HCT116 (cell line): ENCODE data around the gene DDX41. TPM values are rescaled to one million over a fixed set of nuclear protein-coding genes. Genes with fewer than 3 reads are reported as not detected.

ENCODE experiments used
- ATAC-seq: fragments of 200-7000 bp; cut with Tn5 transposase; 2 replicates; pipeline ENCODE4 v1.9.1; 2020; ENCODE audit warnings: mild to moderate bottlenecking, moderate library complexity
- BruUV-seq: library from RNA; stranded (reverse); fragments of 400-500 nt; replicated peaks from 2 replicates; lab custom pipeline; 2021; lab: Mats Ljungman, UMichigan
- CTCF ChIA-PET: fragments of 300-600 bp; sonication (Branson Sonifier 250); formaldehyde crosslinking; loops from one replicate; lab custom pipeline; 2021; ENCODE audit warnings: antibody characterized with exemption; lab: Charles Lee
- POLR2A ChIA-PET: fragments of 300-600, 350-600 bp; sonication (Branson Sonifier 250); formaldehyde crosslinking; loops from one replicate; lab custom pipeline; 2021; ENCODE audit warnings: antibody characterized with exemption; lab: Charles Lee
- RAD21 ChIA-PET, 2 experiments: fragments of 300-600 bp; sonication (Branson Sonifier 250); formaldehyde crosslinking; loops; one replicate each; lab custom pipeline; 2023; ENCODE audit warnings: low total read pairs in 2 of 2; ENCODE audit not compliant: uncharacterized antibody in 2 of 2, unreplicated experiment in 2 of 2, low non-redundant PET in 1 of 2; lab: Charles Lee
- DNase-seq: peaks from one replicate; pipeline ENCODE4 v3.0.0-alpha.2; 2010; ENCODE audit warnings: low read depth, low spot score
- H2AFZ ChIP-seq: fragments of 200-600 bp; shearing (Covaris generic), sonication (generic); 2 replicates; pipeline ENCODE4 v1.6.1; 2017; ENCODE audit warnings: low read depth, mixed run types, mixed read lengths, antibody characterized with exemption, low read length; ENCODE audit not compliant: poor library complexity, severe bottlenecking
- H3K27ac ChIP-seq: 2 replicates; pipeline ENCODE4 v1.5.1; 2012; ENCODE audit warnings: low read depth, low read length
- H3K27me3 ChIP-seq: fragments of 200-600 bp; sonication (generic); 2 replicates; pipeline ENCODE4 v1.6.1; 2016; ENCODE audit warnings: mixed run types, low read length, mixed read lengths; ENCODE audit not compliant: insufficient read depth
- H3K36me3 ChIP-seq, 2 experiments: fragments of 200-500 bp in 1 of 2; fragments of 200-600 bp in 1 of 2; sonication (Bioruptor generic) in 1 of 2; sonication (generic) in 1 of 2; 2 replicates each; pipeline versions ENCODE4 v1.5.1 to v1.6.1; 2014 to 2016; ENCODE audit warnings: low read length in 2 of 2, inconsistent platforms in 1 of 2, mixed read lengths in 1 of 2, mixed run types in 1 of 2; ENCODE audit not compliant: insufficient read depth in 2 of 2, control insufficient read depth in 1 of 2
- H3K4me1 ChIP-seq, 2 experiments: fragments of 200-600 bp in 1 of 2; sonication (generic) in 1 of 2; 2 replicates each; pipeline versions ENCODE4 v1.5.1 to v1.6.1; 2012 to 2017; ENCODE audit warnings: low read length in 2 of 2, inconsistent platforms in 1 of 2, mild to moderate bottlenecking in 1 of 2, mixed read lengths in 1 of 2, mixed run types in 1 of 2, moderate library complexity in 1 of 2; ENCODE audit not compliant: insufficient read depth in 2 of 2, control insufficient read depth in 1 of 2
- H3K4me2 ChIP-seq: fragments of 200-600 bp; sonication (generic); 2 replicates; pipeline ENCODE4 v1.6.1; 2017; ENCODE audit warnings: mixed run types, low read length, mixed read lengths
- H3K4me3 ChIP-seq, 2 experiments: fragments of 200-600 bp in 1 of 2; sonication (generic) in 1 of 2; replicated peaks in 1 of 2; 2 replicates each; pipeline ENCODE4 v1.5.1; 2011 to 2016; ENCODE audit warnings: low read length in 2 of 2, control low read depth in 1 of 2, low read depth in 1 of 2, mild to moderate bottlenecking in 1 of 2, mixed read lengths in 1 of 2, mixed run types in 1 of 2
- H3K79me2 ChIP-seq: fragments of 200-600 bp; sonication (generic); 2 replicates; pipeline ENCODE4 v1.6.1; 2017; ENCODE audit warnings: mild to moderate bottlenecking, mixed run types, low read length, moderate library complexity, mixed read lengths; ENCODE audit not compliant: insufficient read depth
- H3K9ac ChIP-seq: fragments of 200-600 bp; sonication (generic); 2 replicates; pipeline ENCODE4 v1.6.1; 2016; ENCODE audit warnings: low read length, mixed read lengths
- H3K9me2 ChIP-seq: fragments of 200-600 bp; sonication (generic), shearing (Covaris generic); 2 replicates; pipeline ENCODE4 v1.6.1; 2017; ENCODE audit warnings: mixed run types, mild to moderate bottlenecking, moderate library complexity; ENCODE audit not compliant: insufficient read depth
- H3K9me3 ChIP-seq, 2 experiments: fragments of 200-500 bp in 1 of 2; fragments of 200-600 bp in 1 of 2; sonication (Bioruptor generic) in 1 of 2; sonication (generic) in 1 of 2; 2 replicates each; pipeline ENCODE4 v1.6.1; 2014 to 2017; ENCODE audit warnings: low read length in 2 of 2, mixed read lengths in 2 of 2, inconsistent platforms in 1 of 2, low read depth in 1 of 2, mild to moderate bottlenecking in 1 of 2, mixed run types in 1 of 2, moderate library complexity in 1 of 2; ENCODE audit not compliant: control insufficient read depth in 1 of 2, insufficient read depth in 1 of 2
- H4K20me1 ChIP-seq: fragments of 200-600 bp; sonication (generic), shearing (Covaris generic); 2 replicates; pipeline ENCODE4 v1.6.1; 2017; ENCODE audit warnings: mixed run types, mild to moderate bottlenecking, moderate library complexity; ENCODE audit not compliant: insufficient read depth
- EZH2phosphoT487 ChIP-seq: fragments of 200-600 bp; IDR thresholded peaks from 2 replicates; pipeline ENCODE4 v1.6.1; 2018; ENCODE audit warnings: antibody characterized with exemption, borderline replicate concordance
- FOSL1 ChIP-seq: IDR thresholded peaks from 2 replicates; pipeline ENCODE4 v1.6.1; 2012; ENCODE audit warnings: low read depth
- POLR2A ChIP-seq: IDR thresholded peaks from 2 replicates; pipeline ENCODE4 v1.7.0; 2011; ENCODE audit warnings: borderline replicate concordance; ENCODE audit not compliant: insufficient read depth, insufficient read length; ENCODE audit errors: extremely low read depth
- RAD21 ChIP-seq: IDR thresholded peaks from 2 replicates; pipeline ENCODE4 v1.6.1; 2012; ENCODE audit warnings: low read depth, mild to moderate bottlenecking
- SP1 ChIP-seq: IDR thresholded peaks from 2 replicates; pipeline ENCODE4 v1.6.1; 2012; ENCODE audit warnings: low read depth
- TCF7L2 ChIP-seq: IDR thresholded peaks from 2 replicates; pipeline ENCODE4 v1.7.0; 2011; ENCODE audit warnings: borderline replicate concordance, inconsistent platforms; ENCODE audit not compliant: insufficient read depth, insufficient read length; ENCODE audit errors: extremely low read depth
- YY1 ChIP-seq: IDR thresholded peaks from 2 replicates; pipeline ENCODE4 v1.6.1; 2011; ENCODE audit warnings: low read length, low read depth, moderate library complexity, mild to moderate bottlenecking; ENCODE audit not compliant: insufficient replicate concordance; ENCODE audit errors: extremely low read depth
- intact Hi-C: fragments of 100-400 bp; cut with micrococcal nuclease; formaldehyde crosslinking; loops from 2 replicates; pipeline ENCODE4 v1.10.0; 2022
- total RNA-seq: library from RNA; stranded (reverse); gene quantifications from one replicate; pipeline ENCODE4 v1.2.1, GENCODE V29; 2021; ENCODE audit not compliant: unreplicated experiment
- TF ChIP-seq, protein P1 (sequence below), 3 experiments: fragments of 200-600 bp in 1 of 3; sonication (generic) in 1 of 3; IDR thresholded peaks in 2 of 3; conservative IDR thresholded peaks in 1 of 3; 2 replicates each; pipeline ENCODE4 v1.5.1; 2012 to 2017; ENCODE audit warnings: low read depth in 2 of 3, low read length in 2 of 3, antibody characterized with exemption in 1 of 3, borderline replicate concordance in 1 of 3, control low read depth in 1 of 3, mild to moderate bottlenecking in 1 of 3, mixed read lengths in 1 of 3, mixed run types in 1 of 3, moderate library complexity in 1 of 3; ENCODE audit not compliant: insufficient read depth in 1 of 3
- TF ChIP-seq, protein P2 (sequence below): IDR thresholded peaks from 2 replicates; pipeline ENCODE4 v1.6.1; 2011; ENCODE audit warnings: mild to moderate bottlenecking, low read length, moderate library complexity; ENCODE audit not compliant: insufficient replicate concordance; ENCODE audit errors: extremely low read depth
- TF ChIP-seq, protein P3 (sequence below): IDR thresholded peaks from 2 replicates; pipeline ENCODE4 v1.6.1; 2012; ENCODE audit warnings: low read depth

The DDX41 gene
- total RNA-seq, 1 experiment from 2014 or later, result 141 TPM

DNA sequence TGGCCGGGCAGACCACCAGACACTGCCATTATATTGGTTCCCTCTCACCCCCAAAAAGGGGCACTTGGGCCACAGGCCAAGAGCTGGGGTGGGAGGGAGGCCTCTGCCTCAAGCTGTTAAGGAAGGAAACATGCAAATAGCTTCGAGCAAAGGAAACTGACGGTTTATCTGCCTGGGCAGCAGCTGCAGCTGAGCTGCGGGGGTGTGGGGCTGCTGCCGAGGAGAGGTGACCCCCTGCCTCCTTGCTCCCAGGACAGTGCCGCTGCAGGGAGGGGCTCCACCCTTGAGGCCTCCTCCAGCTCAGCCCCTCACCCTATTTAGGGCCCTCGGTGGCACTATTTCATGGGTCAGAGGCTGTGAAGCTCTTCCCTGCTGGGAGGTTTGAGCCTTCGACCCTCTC lies 7.9 kb downstream of the DDX41 start:
- intact Hi-C loops, result no loop called here

More for the DNA sequence above, 7.9 kb downstream of the DDX41 start:
- Histone ChIP-seq H3K79me2 (peaks cover under 1% of the 10 kb centered on the region; the same call in 1 of the 2 replicates), H3K27ac (no peak overlapping the region), H3K9me3 (no peaks in the 10 kb centered on the region), H2AFZ (no peak overlapping the region), H3K27me3 (no peaks in the 10 kb centered on the region), H3K36me3 (peaks cover 17 to 32% of the 10 kb centered on the region in 2 experiments; a peak in 3 of 4 replicates), H3K4me1 (no peaks in the 10 kb centered on the region), H3K4me3 (no peak overlapping the region), H3K4me2 (no peak overlapping the region), H3K9ac (no peak overlapping the region), H4K20me1 (no peaks in the 10 kb centered on the region), H3K9me2 (no peaks in the 10 kb centered on the region)
- ATAC-seq (no peak), DNase-seq (no peak)
- TF ChIP-seq EZH2phosphoT487 (no peak), FOSL1 (no peak), TCF7L2 (no peak), YY1 (no peak), SP1 (no peak), RAD21 (no peak), POLR2A (no peak)
- TF ChIP-seq, protein P1, sequence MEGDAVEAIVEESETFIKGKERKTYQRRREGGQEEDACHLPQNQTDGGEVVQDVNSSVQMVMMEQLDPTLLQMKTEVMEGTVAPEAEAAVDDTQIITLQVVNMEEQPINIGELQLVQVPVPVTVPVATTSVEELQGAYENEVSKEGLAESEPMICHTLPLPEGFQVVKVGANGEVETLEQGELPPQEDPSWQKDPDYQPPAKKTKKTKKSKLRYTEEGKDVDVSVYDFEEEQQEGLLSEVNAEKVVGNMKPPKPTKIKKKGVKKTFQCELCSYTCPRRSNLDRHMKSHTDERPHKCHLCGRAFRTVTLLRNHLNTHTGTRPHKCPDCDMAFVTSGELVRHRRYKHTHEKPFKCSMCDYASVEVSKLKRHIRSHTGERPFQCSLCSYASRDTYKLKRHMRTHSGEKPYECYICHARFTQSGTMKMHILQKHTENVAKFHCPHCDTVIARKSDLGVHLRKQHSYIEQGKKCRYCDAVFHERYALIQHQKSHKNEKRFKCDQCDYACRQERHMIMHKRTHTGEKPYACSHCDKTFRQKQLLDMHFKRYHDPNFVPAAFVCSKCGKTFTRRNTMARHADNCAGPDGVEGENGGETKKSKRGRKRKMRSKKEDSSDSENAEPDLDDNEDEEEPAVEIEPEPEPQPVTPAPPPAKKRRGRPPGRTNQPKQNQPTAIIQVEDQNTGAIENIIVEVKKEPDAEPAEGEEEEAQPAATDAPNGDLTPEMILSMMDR (IDR thresholded peaks at IDR 0.05 in 2 of 3, conservative IDR thresholded peaks at IDR 0.05 in 1 of 3; ENCODE audit: borderline replicate concordance in 1 of 3, insufficient read depth in 1 of 3, low read depth in 2 of 3, low read length in 2 of 3), result no peak
- TF ChIP-seq, protein P2, sequence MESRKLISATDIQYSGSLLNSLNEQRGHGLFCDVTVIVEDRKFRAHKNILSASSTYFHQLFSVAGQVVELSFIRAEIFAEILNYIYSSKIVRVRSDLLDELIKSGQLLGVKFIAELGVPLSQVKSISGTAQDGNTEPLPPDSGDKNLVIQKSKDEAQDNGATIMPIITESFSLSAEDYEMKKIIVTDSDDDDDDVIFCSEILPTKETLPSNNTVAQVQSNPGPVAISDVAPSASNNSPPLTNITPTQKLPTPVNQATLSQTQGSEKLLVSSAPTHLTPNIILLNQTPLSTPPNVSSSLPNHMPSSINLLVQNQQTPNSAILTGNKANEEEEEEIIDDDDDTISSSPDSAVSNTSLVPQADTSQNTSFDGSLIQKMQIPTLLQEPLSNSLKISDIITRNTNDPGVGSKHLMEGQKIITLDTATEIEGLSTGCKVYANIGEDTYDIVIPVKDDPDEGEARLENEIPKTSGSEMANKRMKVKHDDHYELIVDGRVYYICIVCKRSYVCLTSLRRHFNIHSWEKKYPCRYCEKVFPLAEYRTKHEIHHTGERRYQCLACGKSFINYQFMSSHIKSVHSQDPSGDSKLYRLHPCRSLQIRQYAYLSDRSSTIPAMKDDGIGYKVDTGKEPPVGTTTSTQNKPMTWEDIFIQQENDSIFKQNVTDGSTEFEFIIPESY, result no peak
- TF ChIP-seq, protein P3, sequence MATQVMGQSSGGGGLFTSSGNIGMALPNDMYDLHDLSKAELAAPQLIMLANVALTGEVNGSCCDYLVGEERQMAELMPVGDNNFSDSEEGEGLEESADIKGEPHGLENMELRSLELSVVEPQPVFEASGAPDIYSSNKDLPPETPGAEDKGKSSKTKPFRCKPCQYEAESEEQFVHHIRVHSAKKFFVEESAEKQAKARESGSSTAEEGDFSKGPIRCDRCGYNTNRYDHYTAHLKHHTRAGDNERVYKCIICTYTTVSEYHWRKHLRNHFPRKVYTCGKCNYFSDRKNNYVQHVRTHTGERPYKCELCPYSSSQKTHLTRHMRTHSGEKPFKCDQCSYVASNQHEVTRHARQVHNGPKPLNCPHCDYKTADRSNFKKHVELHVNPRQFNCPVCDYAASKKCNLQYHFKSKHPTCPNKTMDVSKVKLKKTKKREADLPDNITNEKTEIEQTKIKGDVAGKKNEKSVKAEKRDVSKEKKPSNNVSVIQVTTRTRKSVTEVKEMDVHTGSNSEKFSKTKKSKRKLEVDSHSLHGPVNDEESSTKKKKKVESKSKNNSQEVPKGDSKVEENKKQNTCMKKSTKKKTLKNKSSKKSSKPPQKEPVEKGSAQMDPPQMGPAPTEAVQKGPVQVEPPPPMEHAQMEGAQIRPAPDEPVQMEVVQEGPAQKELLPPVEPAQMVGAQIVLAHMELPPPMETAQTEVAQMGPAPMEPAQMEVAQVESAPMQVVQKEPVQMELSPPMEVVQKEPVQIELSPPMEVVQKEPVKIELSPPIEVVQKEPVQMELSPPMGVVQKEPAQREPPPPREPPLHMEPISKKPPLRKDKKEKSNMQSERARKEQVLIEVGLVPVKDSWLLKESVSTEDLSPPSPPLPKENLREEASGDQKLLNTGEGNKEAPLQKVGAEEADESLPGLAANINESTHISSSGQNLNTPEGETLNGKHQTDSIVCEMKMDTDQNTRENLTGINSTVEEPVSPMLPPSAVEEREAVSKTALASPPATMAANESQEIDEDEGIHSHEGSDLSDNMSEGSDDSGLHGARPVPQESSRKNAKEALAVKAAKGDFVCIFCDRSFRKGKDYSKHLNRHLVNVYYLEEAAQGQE, result no peak
- CTCF ChIA-PET, result interaction anchor here (0.9 to 1.0 kb wide), 2 partner anchors 11 to 105 kb away, joined by 3 read pairs; partner anchors contain the start of gene PDLIM7
- RAD21 ChIA-PET, result no interaction called here
- no TSS peak for BruUV-seq
- POLR2A ChIA-PET, result no interaction called here
